Measurements from ENCODE around the gene PDE11A.

The PDE11A gene

DNA sequence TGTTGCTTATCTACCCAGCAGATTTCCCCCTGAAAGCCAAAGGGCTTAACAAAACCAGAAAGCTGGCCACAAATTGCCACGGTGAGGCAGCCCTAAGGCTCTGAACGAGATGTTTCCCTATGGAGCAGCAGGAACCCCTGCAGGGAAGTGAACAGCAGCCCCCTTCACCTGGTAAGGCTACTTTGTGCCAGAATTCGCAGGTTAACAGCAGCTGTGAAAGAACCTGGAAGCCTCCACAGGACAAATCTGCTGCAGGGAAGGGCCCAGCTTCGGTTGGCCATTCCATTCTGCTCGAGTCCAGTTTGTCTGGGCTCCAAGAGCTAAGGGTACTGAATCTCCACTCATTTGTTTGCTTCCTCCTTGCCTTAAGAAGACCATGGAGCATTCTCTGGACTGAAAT is 175.3 kb downstream of the PDE11A start:
- TF ChIP-seq POLR2AphosphoS5 (IDR thresholded peaks at IDR 0.05; ENCODE audit: low read depth, low read length), result no peak
- no peak for TF ChIP-seq SIN3A (IDR thresholded peaks at IDR 0.05; ENCODE audit: borderline replicate concordance, insufficient read depth, low read length)
- no peak for TF ChIP-seq TAF1 (IDR thresholded peaks at IDR 0.05; ENCODE audit: borderline replicate concordance, insufficient read depth, low read length)
- TF ChIP-seq, protein P1, sequence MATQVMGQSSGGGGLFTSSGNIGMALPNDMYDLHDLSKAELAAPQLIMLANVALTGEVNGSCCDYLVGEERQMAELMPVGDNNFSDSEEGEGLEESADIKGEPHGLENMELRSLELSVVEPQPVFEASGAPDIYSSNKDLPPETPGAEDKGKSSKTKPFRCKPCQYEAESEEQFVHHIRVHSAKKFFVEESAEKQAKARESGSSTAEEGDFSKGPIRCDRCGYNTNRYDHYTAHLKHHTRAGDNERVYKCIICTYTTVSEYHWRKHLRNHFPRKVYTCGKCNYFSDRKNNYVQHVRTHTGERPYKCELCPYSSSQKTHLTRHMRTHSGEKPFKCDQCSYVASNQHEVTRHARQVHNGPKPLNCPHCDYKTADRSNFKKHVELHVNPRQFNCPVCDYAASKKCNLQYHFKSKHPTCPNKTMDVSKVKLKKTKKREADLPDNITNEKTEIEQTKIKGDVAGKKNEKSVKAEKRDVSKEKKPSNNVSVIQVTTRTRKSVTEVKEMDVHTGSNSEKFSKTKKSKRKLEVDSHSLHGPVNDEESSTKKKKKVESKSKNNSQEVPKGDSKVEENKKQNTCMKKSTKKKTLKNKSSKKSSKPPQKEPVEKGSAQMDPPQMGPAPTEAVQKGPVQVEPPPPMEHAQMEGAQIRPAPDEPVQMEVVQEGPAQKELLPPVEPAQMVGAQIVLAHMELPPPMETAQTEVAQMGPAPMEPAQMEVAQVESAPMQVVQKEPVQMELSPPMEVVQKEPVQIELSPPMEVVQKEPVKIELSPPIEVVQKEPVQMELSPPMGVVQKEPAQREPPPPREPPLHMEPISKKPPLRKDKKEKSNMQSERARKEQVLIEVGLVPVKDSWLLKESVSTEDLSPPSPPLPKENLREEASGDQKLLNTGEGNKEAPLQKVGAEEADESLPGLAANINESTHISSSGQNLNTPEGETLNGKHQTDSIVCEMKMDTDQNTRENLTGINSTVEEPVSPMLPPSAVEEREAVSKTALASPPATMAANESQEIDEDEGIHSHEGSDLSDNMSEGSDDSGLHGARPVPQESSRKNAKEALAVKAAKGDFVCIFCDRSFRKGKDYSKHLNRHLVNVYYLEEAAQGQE (IDR thresholded peaks at IDR 0.05; ENCODE audit: insufficient read depth in 1 of 2, low read depth in 2 of 2, low read length in 2 of 2), result no peak
- TF ChIP-seq FOXP2 (optimal IDR thresholded peaks at IDR 0.05; ENCODE audit: borderline replicate concordance, extremely low read depth, extremely low read length, insufficient read depth), result no peak

GRCh38 chr2:177896587-177896986 is 176.0 kb downstream of the PDE11A start:
- TF ChIP-seq, protein P1 (IDR thresholded peaks at IDR 0.05; ENCODE audit: insufficient read depth in 1 of 2, low read depth in 2 of 2, low read length in 2 of 2), result no peak
- TF ChIP-seq SIN3A (IDR thresholded peaks at IDR 0.05; ENCODE audit: borderline replicate concordance, insufficient read depth, low read length), result no peak
- no peak for TF ChIP-seq FOXP2 (optimal IDR thresholded peaks at IDR 0.05; ENCODE audit: borderline replicate concordance, extremely low read depth, extremely low read length, insufficient read depth)
- no peak for TF ChIP-seq TAF1 (IDR thresholded peaks at IDR 0.05; ENCODE audit: borderline replicate concordance, insufficient read depth, low read length)
- no peak for TF ChIP-seq POLR2AphosphoS5 (IDR thresholded peaks at IDR 0.05; ENCODE audit: low read depth, low read length)

GRCh38 chr2:177894546-177894945 is 178.0 kb downstream of the PDE11A start:
- TF ChIP-seq, protein P1 (IDR thresholded peaks at IDR 0.05; ENCODE audit: insufficient read depth in 1 of 2, low read depth in 2 of 2, low read length in 2 of 2), result no peak
- no peak for TF ChIP-seq POLR2AphosphoS5 (IDR thresholded peaks at IDR 0.05; ENCODE audit: low read depth, low read length)
- no peak for TF ChIP-seq SIN3A (IDR thresholded peaks at IDR 0.05; ENCODE audit: borderline replicate concordance, insufficient read depth, low read length)
- no peak for TF ChIP-seq TAF1 (IDR thresholded peaks at IDR 0.05; ENCODE audit: borderline replicate concordance, insufficient read depth, low read length)
- no peak for TF ChIP-seq FOXP2 (optimal IDR thresholded peaks at IDR 0.05; ENCODE audit: borderline replicate concordance, extremely low read depth, extremely low read length, insufficient read depth)

DNA sequence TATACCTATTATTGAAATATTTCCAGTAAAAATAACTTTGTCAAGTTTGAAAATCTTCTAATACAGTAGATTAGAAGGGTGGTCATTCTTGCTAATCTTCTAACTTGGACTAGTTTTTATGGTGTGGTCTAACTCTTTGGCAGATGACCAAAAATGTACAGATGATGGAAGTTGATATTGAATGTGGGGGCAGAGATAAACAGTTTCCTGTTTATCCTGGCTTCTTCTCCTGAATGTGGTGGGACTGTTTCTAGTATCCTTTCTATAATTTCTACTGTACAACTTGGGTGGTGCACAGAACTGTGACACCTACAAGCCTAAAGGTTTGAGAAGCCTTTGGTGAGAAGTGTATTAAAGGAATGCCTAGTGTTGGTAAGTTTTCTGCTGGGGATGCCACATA is 178.7 kb downstream of the PDE11A start:
- TF ChIP-seq POLR2AphosphoS5 (IDR thresholded peaks at IDR 0.05; ENCODE audit: low read depth, low read length), result no peak
- TF ChIP-seq TAF1 (IDR thresholded peaks at IDR 0.05; ENCODE audit: borderline replicate concordance, insufficient read depth, low read length), result no peak
- TF ChIP-seq, protein P1 (IDR thresholded peaks at IDR 0.05; ENCODE audit: insufficient read depth in 1 of 2, low read depth in 2 of 2, low read length in 2 of 2), result no peak
- no peak for TF ChIP-seq SIN3A (IDR thresholded peaks at IDR 0.05; ENCODE audit: borderline replicate concordance, insufficient read depth, low read length)
- TF ChIP-seq FOXP2 (optimal IDR thresholded peaks at IDR 0.05; ENCODE audit: borderline replicate concordance, extremely low read depth, extremely low read length, insufficient read depth), result no peak

DNA sequence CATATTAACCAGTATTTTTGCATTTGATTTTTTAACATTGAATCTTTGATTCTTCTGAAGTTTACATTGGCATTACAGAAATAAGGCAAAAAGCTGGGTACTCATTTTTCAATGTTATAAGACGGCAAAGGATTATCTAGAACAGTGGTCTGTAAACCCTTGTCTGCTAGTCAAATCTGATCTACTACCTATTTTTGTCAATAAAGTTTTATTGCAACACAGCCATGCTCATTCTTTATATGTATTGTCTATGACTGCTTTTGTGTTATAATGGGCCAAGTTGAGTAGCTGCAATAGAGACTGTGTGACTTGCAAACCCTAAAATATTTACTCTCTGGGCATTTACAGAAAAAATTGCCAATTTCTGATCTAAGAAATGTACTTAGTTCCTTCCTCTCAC is 181.0 kb downstream of the PDE11A start:
- TF ChIP-seq SIN3A (IDR thresholded peaks at IDR 0.05; ENCODE audit: borderline replicate concordance, insufficient read depth, low read length) (no peak), FOXP2 (optimal IDR thresholded peaks at IDR 0.05; ENCODE audit: borderline replicate concordance, extremely low read depth, extremely low read length, insufficient read depth) (no peak), TAF1 (IDR thresholded peaks at IDR 0.05; ENCODE audit: borderline replicate concordance, insufficient read depth, low read length) (no peak), POLR2AphosphoS5 (IDR thresholded peaks at IDR 0.05; ENCODE audit: low read depth, low read length) (no peak)
- TF ChIP-seq, protein P1 (IDR thresholded peaks at IDR 0.05; ENCODE audit: insufficient read depth in 1 of 2, low read depth in 2 of 2, low read length in 2 of 2), result no peak
